ENCODE data around the gene OR51E1.

DNA sequence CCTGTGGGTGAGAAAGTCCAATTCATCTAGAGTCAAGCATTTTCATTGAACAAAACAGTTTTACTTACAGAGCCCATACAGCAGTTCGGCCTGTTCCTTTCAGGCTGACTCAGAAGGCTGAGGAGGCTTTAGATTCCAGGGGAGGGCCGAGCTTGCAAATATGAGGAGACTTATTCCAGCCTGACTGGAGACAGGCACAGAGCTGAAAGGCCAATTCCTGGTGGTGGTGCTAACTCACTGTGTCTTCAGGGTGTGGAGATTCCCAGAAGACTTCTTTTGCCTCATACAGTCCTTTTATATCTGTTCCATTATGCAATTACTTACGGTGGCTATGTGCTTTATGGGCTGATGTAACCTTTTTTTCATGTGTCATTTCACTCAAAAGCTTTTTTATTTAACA is 53.8 kb downstream of the OR51E1 start, which contains the start of gene OR51E2:
- TF ChIP-seq, protein P1, sequence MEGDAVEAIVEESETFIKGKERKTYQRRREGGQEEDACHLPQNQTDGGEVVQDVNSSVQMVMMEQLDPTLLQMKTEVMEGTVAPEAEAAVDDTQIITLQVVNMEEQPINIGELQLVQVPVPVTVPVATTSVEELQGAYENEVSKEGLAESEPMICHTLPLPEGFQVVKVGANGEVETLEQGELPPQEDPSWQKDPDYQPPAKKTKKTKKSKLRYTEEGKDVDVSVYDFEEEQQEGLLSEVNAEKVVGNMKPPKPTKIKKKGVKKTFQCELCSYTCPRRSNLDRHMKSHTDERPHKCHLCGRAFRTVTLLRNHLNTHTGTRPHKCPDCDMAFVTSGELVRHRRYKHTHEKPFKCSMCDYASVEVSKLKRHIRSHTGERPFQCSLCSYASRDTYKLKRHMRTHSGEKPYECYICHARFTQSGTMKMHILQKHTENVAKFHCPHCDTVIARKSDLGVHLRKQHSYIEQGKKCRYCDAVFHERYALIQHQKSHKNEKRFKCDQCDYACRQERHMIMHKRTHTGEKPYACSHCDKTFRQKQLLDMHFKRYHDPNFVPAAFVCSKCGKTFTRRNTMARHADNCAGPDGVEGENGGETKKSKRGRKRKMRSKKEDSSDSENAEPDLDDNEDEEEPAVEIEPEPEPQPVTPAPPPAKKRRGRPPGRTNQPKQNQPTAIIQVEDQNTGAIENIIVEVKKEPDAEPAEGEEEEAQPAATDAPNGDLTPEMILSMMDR (IDR thresholded peaks at IDR 0.05; ENCODE audit: insufficient read depth, low read length) = no peak
- TF ChIP-seq, protein P2, sequence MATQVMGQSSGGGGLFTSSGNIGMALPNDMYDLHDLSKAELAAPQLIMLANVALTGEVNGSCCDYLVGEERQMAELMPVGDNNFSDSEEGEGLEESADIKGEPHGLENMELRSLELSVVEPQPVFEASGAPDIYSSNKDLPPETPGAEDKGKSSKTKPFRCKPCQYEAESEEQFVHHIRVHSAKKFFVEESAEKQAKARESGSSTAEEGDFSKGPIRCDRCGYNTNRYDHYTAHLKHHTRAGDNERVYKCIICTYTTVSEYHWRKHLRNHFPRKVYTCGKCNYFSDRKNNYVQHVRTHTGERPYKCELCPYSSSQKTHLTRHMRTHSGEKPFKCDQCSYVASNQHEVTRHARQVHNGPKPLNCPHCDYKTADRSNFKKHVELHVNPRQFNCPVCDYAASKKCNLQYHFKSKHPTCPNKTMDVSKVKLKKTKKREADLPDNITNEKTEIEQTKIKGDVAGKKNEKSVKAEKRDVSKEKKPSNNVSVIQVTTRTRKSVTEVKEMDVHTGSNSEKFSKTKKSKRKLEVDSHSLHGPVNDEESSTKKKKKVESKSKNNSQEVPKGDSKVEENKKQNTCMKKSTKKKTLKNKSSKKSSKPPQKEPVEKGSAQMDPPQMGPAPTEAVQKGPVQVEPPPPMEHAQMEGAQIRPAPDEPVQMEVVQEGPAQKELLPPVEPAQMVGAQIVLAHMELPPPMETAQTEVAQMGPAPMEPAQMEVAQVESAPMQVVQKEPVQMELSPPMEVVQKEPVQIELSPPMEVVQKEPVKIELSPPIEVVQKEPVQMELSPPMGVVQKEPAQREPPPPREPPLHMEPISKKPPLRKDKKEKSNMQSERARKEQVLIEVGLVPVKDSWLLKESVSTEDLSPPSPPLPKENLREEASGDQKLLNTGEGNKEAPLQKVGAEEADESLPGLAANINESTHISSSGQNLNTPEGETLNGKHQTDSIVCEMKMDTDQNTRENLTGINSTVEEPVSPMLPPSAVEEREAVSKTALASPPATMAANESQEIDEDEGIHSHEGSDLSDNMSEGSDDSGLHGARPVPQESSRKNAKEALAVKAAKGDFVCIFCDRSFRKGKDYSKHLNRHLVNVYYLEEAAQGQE (IDR thresholded peaks at IDR 0.05; ENCODE audit: insufficient replicate concordance, low read depth) = no peak
